CD8-positive, alpha-beta memory T cell (primary cell): ENCODE results near the gene EXOC6B. TPM values are rescaled to one million over a fixed set of nuclear protein-coding genes. Genes with fewer than 3 reads are reported as not detected.

Experiments
- CTCF ChIA-PET: fragments of 350-600 bp; sonication (Branson Sonifier 250); formaldehyde crosslinking; loops from one replicate; lab custom pipeline; 2021; ENCODE audit warnings: antibody characterized with exemption; lab: Charles Lee
- POLR2A ChIA-PET: fragments of 350-600 bp; sonication (Branson Sonifier 250); formaldehyde crosslinking; loops from one replicate; lab custom pipeline; 2021; ENCODE audit warnings: antibody characterized with exemption; lab: Charles Lee
- DNase-seq, 5 donors: peaks; one replicate each; pipeline versions ENCODE4 v3.0.0 to v3.0.0-alpha.2; 2020 to 2022; ENCODE audit warnings: mixed read lengths in 1 of 5
- H3K27ac ChIP-seq: one replicate; pipeline ENCODE4 v1.7.0; 2013; ENCODE audit warnings: low read depth, mild to moderate bottlenecking, low read length, moderate library complexity
- H3K27me3 ChIP-seq: 2 replicates; pipeline ENCODE4 v1.7.0; 2013; ENCODE audit warnings: low read length, mild to moderate bottlenecking; ENCODE audit not compliant: insufficient read depth, poor library complexity, severe bottlenecking
- H3K36me3 ChIP-seq: 2 replicates; pipeline ENCODE4 v1.7.0; 2013; ENCODE audit warnings: mild to moderate bottlenecking, low read length, moderate library complexity; ENCODE audit not compliant: insufficient read depth
- H3K4me1 ChIP-seq: 2 replicates; pipeline ENCODE4 v1.7.0; 2013; ENCODE audit warnings: mild to moderate bottlenecking, low read length, moderate library complexity; ENCODE audit not compliant: insufficient read depth
- H3K4me3 ChIP-seq: 2 replicates; pipeline ENCODE4 v1.7.0; 2013; ENCODE audit warnings: mild to moderate bottlenecking, low read length
- H3K9me3 ChIP-seq: 2 replicates; pipeline ENCODE4 v1.7.0; 2013; ENCODE audit warnings: mild to moderate bottlenecking, low read length
- H3K27ac Mint-ChIP-seq, 8 donors: one replicate each; pipeline ENCODE4 v1.8.0; 2020 to 2021; ENCODE audit warnings: mixed read lengths in 8 of 8, mild to moderate bottlenecking in 6 of 8, inconsistent platforms in 3 of 8, moderate library complexity in 3 of 8
- H3K27me3 Mint-ChIP-seq, 2 donors: one replicate each; pipeline ENCODE4 v1.8.0; 2020 to 2021; ENCODE audit warnings: mixed read lengths in 2 of 2, mild to moderate bottlenecking in 1 of 2, moderate library complexity in 1 of 2
- H3K36me3 Mint-ChIP-seq, 3 donors: one replicate each; pipeline ENCODE4 v1.8.0; 2020 to 2021; ENCODE audit warnings: mixed read lengths in 3 of 3, inconsistent platforms in 1 of 3, mild to moderate bottlenecking in 1 of 3
- H3K4me1 Mint-ChIP-seq, 3 donors: one replicate each; pipeline ENCODE4 v1.8.0; 2020 to 2021; ENCODE audit warnings: mixed read lengths in 3 of 3, inconsistent platforms in 1 of 3, mild to moderate bottlenecking in 1 of 3
- H3K4me3 Mint-ChIP-seq, 7 donors: one replicate each; pipeline ENCODE4 v1.8.0; 2020 to 2021; ENCODE audit warnings: mixed read lengths in 7 of 7, mild to moderate bottlenecking in 6 of 7, moderate library complexity in 4 of 7, inconsistent platforms in 2 of 7
- H3K9me3 Mint-ChIP-seq, 5 donors: one replicate each; pipeline ENCODE4 v1.8.0; 2020 to 2022; ENCODE audit warnings: mixed read lengths in 5 of 5, mild to moderate bottlenecking in 3 of 5, moderate library complexity in 2 of 5, inconsistent platforms in 1 of 5
- polyA plus RNA-seq: library from polyadenylated mRNA; unstranded; fragments of 300-500 nt; fragmentation: Illumina TruSeq; gene quantifications from one replicate; pipeline ENCODE4 v1.2.3, GENCODE V29; 2021
- total RNA-seq, 2 experiments: library from RNA; stranded (reverse); gene quantifications; one replicate each; pipeline ENCODE4 v1.2.3, GENCODE V29; 2021

Gene EXOC6B
- total and polyA plus RNA-seq, 3 experiments from 2014 or later = 2.1 to 9.4 (median 7.1) TPM

DNA sequence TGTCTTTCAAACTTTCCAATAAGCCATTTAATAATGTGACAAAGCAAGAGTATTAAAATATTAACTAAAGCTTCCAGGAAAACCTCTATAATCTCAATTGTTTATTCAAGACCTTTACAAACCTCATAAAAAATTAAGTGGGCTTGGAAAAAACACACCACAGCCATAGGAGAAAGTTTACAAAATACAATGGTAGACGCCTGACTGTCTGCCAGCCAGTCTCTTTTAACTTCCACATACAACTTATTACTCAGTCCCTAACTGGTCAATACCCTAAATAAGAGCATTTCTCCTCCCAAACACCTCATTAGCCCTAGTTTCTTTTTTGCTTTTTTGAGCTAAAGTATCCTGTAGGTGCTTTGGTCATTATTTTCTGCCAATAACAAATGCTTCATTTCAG lies 430.7 kb downstream of the EXOC6B start:
- DNase-seq = no peak
- no peak overlapping the region for H3K27ac ChIP-seq
- Mint-ChIP-seq H3K27me3 (no peaks in the 10 kb centered on the region), H3K36me3 (peaks cover 5 to 63% (median 12%) of the 10 kb centered on the region in 3 donors), H3K9me3 (peaks cover 12 to 49% (median 21%) of the 10 kb centered on the region in 5 donors), H3K4me3 (no peak overlapping the region), H3K27ac (no peak overlapping the region), H3K4me1 (no peaks in the 10 kb centered on the region)
- no peaks in the 10 kb centered on the region for H3K36me3 ChIP-seq
- no peaks in the 10 kb centered on the region for H3K27me3 ChIP-seq
- no peak overlapping the region for H3K4me3 ChIP-seq
- H3K9me3 ChIP-seq = peaks cover 4% of the 10 kb centered on the region
- no peaks in the 10 kb centered on the region for H3K4me1 ChIP-seq
- CTCF ChIA-PET = no interaction called here
- POLR2A ChIA-PET = no interaction called here

DNA sequence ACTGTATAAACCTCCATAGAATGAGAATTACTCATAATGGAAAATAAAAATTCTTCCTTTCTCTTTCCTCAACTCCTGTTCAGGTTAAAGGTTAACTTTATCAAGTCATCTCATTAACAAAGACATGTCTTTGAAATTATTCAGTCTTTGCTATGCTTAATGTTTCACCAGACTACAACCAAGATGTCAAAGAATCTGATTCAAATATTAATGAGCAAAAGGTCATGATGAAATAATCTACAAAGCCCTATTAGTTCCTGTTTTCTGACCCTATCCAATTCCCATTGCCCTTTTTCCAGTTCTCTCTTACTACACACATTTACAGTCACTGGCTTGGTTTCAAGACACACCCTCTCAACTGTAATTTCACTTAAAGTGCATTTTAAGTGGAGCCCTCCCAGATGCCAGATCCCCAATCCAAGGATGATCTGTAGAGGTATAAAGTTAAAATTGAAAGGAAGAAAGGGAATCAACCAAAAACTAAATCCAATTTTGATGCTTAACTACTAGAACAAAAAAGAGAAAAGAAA lies 431.2 kb downstream of the EXOC6B start:
- Mint-ChIP-seq H3K4me1 (no peaks in the 10 kb centered on the region), H3K27me3 (no peaks in the 10 kb centered on the region), H3K4me3 (no peak overlapping the region), H3K36me3 (peaks cover 5 to 63% (median 12%) of the 10 kb centered on the region in 3 donors), H3K27ac (no peak overlapping the region), H3K9me3 (peaks cover 12 to 48% (median 21%) of the 10 kb centered on the region in 5 donors)
- peaks cover 4% of the 10 kb centered on the region for H3K9me3 ChIP-seq
- H3K27ac ChIP-seq = no peak overlapping the region
- no peaks in the 10 kb centered on the region for H3K36me3 ChIP-seq
- H3K27me3 ChIP-seq = no peaks in the 10 kb centered on the region
- DNase-seq = no peak
- no peaks in the 10 kb centered on the region for H3K4me1 ChIP-seq
- no peak overlapping the region for H3K4me3 ChIP-seq
- ChIA-PET POLR2A (no interaction called here), CTCF (no interaction called here)

DNA sequence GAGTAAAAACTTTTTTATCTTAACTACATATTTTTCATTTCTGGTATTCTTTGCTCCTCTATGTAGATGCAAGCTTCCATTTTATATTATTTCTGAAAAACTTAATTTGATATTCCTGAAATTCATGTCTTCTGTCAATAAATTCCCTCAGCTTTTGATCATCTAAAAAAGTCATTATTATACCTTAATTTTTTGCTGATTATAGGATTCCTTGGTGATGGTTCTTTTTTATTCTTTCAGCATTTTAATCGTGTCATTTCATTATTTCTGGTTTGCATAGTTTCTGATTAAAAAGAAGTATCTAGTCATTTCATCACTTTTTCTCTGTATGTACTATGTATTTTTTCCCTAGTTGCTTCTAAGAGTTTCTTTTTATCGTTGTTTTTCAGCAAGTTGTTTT lies 436.4 kb downstream of the EXOC6B start:
- peaks cover 4% of the 10 kb centered on the region for H3K9me3 ChIP-seq
- H3K4me1 ChIP-seq = no peaks in the 10 kb centered on the region
- Mint-ChIP-seq H3K9me3 (peaks cover 13 to 41% (median 40%) of the 10 kb centered on the region in 5 donors), H3K4me1 (no peaks in the 10 kb centered on the region), H3K27ac (no peak overlapping the region), H3K27me3 (no peaks in the 10 kb centered on the region), H3K4me3 (no peak overlapping the region), H3K36me3 (peaks cover 3 to 34% (median 11%) of the 10 kb centered on the region in 3 donors)
- CTCF ChIA-PET = no interaction called here
- H3K4me3 ChIP-seq = no peak overlapping the region
- no peaks in the 10 kb centered on the region for H3K27me3 ChIP-seq
- POLR2A ChIA-PET = no interaction called here
- no peak overlapping the region for H3K27ac ChIP-seq
- no peaks in the 10 kb centered on the region for H3K36me3 ChIP-seq
- DNase-seq = no peak

DNA sequence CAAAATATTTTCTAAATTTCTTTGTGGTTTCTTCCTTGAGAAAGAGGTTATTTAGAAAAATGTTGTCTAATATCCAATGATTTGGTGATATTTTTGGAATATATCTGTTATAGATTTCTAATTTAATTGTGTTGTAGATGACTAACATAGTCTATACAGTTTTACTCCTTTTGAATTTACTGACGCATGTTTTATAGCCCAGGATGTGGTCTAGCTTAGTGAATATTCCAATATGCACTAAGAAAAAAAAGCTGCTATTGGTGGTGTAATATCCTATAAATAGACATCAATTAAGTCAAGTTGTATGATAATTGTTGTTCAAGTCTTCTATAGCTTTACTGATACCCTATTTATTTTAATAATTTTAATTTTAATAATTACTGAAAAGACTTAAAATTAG lies 437.6 kb downstream of the EXOC6B start:
- no peaks in the 10 kb centered on the region for H3K27me3 Mint-ChIP-seq
- POLR2A ChIA-PET = no interaction called here
- no peaks in the 10 kb centered on the region for H3K36me3 ChIP-seq
- no peak for DNase-seq
- no peak overlapping the region for H3K4me3 ChIP-seq
- no peak overlapping the region for H3K27ac ChIP-seq
- H3K9me3 Mint-ChIP-seq = peaks cover 13 to 49% (median 38%) of the 10 kb centered on the region in 5 donors
- H3K27ac Mint-ChIP-seq = no peak overlapping the region
- no peaks in the 10 kb centered on the region for H3K4me1 ChIP-seq
- peaks cover 3 to 41% (median 10%) of the 10 kb centered on the region in 3 donors for H3K36me3 Mint-ChIP-seq
- H3K4me1 Mint-ChIP-seq = no peaks in the 10 kb centered on the region
- no peaks in the 10 kb centered on the region for H3K27me3 ChIP-seq
- H3K9me3 ChIP-seq = peaks cover 4% of the 10 kb centered on the region
- H3K4me3 Mint-ChIP-seq = no peak overlapping the region
- CTCF ChIA-PET = no interaction called here

DNA sequence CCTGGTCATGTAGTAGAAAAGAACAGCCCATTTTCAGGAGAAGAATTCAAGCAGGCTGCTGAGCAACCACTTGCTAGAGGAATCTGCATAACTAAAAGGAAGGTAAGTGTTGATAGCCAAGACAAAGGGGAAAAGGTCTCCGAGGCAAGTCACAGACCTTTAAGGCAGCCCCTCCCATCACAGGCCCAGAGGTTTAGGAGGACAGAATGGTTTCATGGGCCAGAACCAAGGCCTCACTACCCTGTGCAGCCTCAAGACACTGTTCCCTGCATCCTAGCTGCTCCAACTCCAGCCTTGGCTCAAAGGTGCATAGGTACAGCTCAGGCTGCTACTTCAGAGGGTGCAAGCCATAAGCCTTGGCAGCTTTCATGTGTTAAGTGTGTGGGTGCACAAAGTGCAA lies 439.5 kb downstream of the EXOC6B start:
- no peaks in the 10 kb centered on the region for H3K27me3 Mint-ChIP-seq
- H3K9me3 Mint-ChIP-seq = peaks cover 9 to 43% (median 37%) of the 10 kb centered on the region in 5 donors
- H3K27ac Mint-ChIP-seq = no peak overlapping the region
- no peak overlapping the region for H3K4me3 Mint-ChIP-seq
- peaks cover 0 to 40% (median 4%) of the 10 kb centered on the region in 3 donors for H3K36me3 Mint-ChIP-seq
- ChIA-PET POLR2A (no interaction called here), CTCF (no interaction called here)
- no peaks in the 10 kb centered on the region for H3K27me3 ChIP-seq
- no peak overlapping the region for H3K27ac ChIP-seq
- H3K4me3 ChIP-seq = no peak overlapping the region
- H3K4me1 Mint-ChIP-seq = no peaks in the 10 kb centered on the region
- H3K9me3 ChIP-seq = no peaks in the 10 kb centered on the region
- no peaks in the 10 kb centered on the region for H3K4me1 ChIP-seq
- no peak for DNase-seq
- no peaks in the 10 kb centered on the region for H3K36me3 ChIP-seq

DNA sequence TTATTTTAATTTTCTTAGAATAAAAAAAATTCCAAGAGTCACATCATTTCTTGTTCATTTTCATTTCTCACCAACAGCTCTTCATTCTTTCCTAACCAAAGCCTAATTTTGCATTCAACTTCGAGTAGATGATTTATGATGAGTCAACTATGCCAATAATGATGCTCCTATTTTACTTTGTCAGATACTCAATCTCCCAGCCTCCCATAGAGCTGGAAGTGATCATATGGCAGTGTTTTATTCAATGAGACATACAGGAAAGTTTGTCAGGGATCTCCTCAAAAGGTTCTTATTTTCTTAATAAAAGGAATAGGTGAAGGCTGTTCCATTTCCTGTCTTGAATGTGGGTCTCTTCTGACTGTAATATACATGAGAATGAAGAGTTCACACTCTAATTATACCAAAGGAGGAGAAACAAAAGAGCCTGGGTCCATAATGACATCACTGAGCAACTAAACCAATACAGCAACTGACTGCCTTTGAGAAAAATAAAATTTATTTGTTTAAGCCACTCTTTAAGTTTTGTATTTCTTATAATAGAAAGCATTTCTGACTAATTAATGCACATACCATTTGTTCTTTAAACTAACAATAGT lies 447.0 kb downstream of the EXOC6B start:
- no peaks in the 10 kb centered on the region for H3K27me3 ChIP-seq
- Mint-ChIP-seq H3K4me1 (no peaks in the 10 kb centered on the region), H3K27me3 (no peaks in the 10 kb centered on the region), H3K36me3 (peaks cover 18 to 77% (median 34%) of the 10 kb centered on the region in 3 donors), H3K27ac (no peak overlapping the region), H3K9me3 (peaks cover 3 to 25% (median 6%) of the 10 kb centered on the region in 5 donors), H3K4me3 (no peak overlapping the region)
- H3K4me1 ChIP-seq = no peaks in the 10 kb centered on the region
- H3K27ac ChIP-seq = no peak overlapping the region
- H3K36me3 ChIP-seq = no peaks in the 10 kb centered on the region
- CTCF ChIA-PET = no interaction called here
- H3K9me3 ChIP-seq = no peaks in the 10 kb centered on the region
- POLR2A ChIA-PET = no interaction called here
- DNase-seq = no peak
- H3K4me3 ChIP-seq = no peak overlapping the region

DNA sequence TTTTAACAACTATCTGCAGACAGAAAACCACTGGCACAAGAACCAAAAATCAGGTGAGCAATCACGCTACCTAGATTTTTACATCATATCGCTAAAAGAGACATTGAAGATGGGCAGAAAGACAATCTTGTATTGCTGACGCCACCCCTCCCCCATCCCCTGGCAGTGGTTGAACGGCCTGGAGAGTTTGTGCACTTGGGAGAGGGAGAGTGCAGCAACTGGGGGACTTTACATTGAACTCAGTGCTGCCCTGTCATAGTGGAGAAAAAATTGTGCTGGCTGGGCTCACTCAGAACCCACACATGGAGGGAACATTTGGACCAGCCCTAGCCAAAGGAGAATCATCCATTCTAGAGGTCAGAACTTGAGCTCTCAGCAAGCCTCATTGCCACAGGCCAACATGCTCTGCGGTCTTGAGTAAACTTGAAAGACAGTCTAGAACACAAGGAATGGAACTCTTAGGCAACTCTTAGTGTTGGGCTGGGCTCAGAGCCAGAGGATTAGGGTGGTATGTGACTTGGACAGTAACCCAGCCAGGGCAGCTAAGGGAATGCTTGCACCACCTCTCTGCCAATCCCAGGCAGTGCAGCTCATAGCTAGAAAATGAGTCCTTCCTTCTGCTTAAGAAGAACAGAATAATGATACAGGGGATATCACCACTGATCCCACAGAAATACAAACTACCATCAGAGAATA lies 458.2 kb downstream of the EXOC6B start:
- H3K27ac Mint-ChIP-seq = no peak overlapping the region
- H3K27ac ChIP-seq = no peak overlapping the region
- no peaks in the 10 kb centered on the region for H3K36me3 ChIP-seq
- no peaks in the 10 kb centered on the region for H3K27me3 ChIP-seq
- H3K27me3 Mint-ChIP-seq = no peaks in the 10 kb centered on the region
- H3K4me1 Mint-ChIP-seq = no peaks in the 10 kb centered on the region
- no peaks in the 10 kb centered on the region for H3K9me3 ChIP-seq
- POLR2A ChIA-PET = no interaction called here
- no peak for DNase-seq
- no peak overlapping the region for H3K4me3 Mint-ChIP-seq
- H3K36me3 Mint-ChIP-seq = peaks cover 18 to 68% (median 28%) of the 10 kb centered on the region in 3 donors
- CTCF ChIA-PET = no interaction called here
- peaks cover 13 to 39% (median 21%) of the 10 kb centered on the region in 5 donors for H3K9me3 Mint-ChIP-seq
- no peak overlapping the region for H3K4me3 ChIP-seq
- H3K4me1 ChIP-seq = no peaks in the 10 kb centered on the region

DNA sequence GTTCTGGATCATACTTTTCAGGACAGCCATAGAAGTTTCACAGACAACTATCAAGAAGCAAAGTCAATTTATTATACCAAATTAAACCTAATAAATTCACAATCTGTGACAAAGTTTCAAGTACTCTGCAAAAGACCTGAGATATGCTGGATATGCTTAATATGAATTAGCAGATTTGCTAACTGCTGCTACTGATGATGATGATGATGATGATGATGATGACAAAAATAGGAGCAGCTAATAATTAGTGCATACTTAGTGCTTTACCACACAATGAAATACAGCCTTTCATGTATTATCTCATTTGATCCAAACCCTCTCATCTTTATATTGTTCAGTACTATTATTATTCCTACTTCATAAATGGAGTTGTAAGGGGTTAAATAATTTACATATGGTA lies 462.4 kb downstream of the EXOC6B start:
- H3K4me3 ChIP-seq = no peak overlapping the region
- H3K36me3 ChIP-seq = no peaks in the 10 kb centered on the region
- no peaks in the 10 kb centered on the region for H3K27me3 ChIP-seq
- POLR2A ChIA-PET = no interaction called here
- H3K9me3 ChIP-seq = no peaks in the 10 kb centered on the region
- no peaks in the 10 kb centered on the region for H3K4me1 ChIP-seq
- Mint-ChIP-seq H3K9me3 (peaks cover 0 to 11% (median 0%) of the 10 kb centered on the region in 5 donors), H3K36me3 (peaks cover 9 to 56% (median 16%) of the 10 kb centered on the region in 3 donors), H3K27ac (no peak overlapping the region), H3K4me3 (no peak overlapping the region), H3K4me1 (no peaks in the 10 kb centered on the region), H3K27me3 (no peaks in the 10 kb centered on the region)
- no peak overlapping the region for H3K27ac ChIP-seq
- no peak for DNase-seq
- CTCF ChIA-PET = no interaction called here
